ENCODE data around the gene FSCN2.

The FSCN2 gene

DNA sequence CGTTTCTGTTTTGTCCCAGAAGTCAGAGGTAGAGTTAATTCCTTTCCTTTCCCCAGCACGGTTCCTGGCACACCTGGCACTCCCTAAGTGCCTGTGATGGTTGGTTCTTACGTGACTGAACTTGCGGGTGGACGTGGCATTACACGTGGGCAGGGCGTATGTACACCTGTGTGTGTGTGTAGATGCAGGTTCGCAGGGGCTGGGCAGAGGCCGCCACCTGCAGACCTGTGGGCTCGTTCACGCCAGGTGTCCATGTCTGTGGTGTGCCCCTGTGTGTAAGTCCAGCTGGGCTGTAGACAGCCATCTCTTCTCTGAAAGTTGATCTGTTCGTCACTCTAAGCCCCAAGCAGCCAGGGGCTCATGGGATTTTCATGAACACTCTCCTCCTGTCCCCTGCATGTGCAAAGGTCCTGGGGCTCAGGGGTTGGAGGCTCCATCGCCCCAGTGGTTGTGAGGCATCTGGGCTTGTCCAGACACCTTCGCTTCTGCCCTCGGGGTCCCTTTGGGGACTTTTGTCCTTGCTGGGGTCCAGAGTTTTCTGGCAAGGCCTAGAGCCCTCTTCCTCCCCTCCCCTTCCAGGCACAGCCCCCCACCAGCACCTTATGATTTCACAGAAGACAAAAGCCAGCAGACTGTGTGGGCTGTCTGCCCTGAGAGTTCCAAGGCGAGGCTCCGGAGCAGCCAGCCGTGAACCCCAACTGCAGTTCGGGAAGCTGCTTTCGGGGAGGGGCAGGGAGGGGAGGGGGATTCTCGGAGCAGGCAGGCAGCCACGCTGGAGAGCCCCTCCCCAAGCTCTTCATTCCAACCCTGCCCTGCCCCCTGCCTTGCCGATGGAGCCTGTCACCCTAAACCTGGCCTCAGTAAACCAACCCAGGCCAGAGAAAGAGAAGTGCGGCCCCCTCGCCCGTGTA is 5.4 kb upstream of the FSCN2 start:
- no peak overlapping the region for H2AFZ ChIP-seq (ENCODE audit: low read length)
- no peak overlapping the region for H3K9ac ChIP-seq (ENCODE audit: low read depth, low read length, poor library complexity, severe bottlenecking)
- H3K27me3 ChIP-seq (ENCODE audit: insufficient read depth, low read length, poor library complexity, severe bottlenecking) = no peaks in the 10 kb centered on the region
- H3K36me3 ChIP-seq (ENCODE audit: insufficient read depth, low read length) = no peaks in the 10 kb centered on the region
- H3F3A ChIP-seq (ENCODE audit: low read depth) = peaks cover 5% of the 10 kb centered on the region; the same call in 1 of the 2 replicates
- peaks cover 19% of the 10 kb centered on the region for H3K4me1 ChIP-seq (ENCODE audit: insufficient read depth, low read length, poor library complexity, severe bottlenecking)
- no peaks in the 10 kb centered on the region for H3K9me3 ChIP-seq (ENCODE audit: insufficient read depth, low read depth, low read length)
- H3K79me2 ChIP-seq (ENCODE audit: insufficient read depth, low read length) = peaks cover 5% of the 10 kb centered on the region; the same call in 1 of the 2 replicates
- H3K4me3 ChIP-seq (ENCODE audit: low read length, poor library complexity, severe bottlenecking) = no peak overlapping the region
- H3K4me2 ChIP-seq (ENCODE audit: low read depth, low read length, poor library complexity, severe bottlenecking) = no peak overlapping the region
- H4K20me1 ChIP-seq (ENCODE audit: insufficient read depth, low read length, poor library complexity, severe bottlenecking) = peaks cover 4% of the 10 kb centered on the region
- no peak for TF ChIP-seq EZH2phosphoT487 (IDR thresholded peaks at IDR 0.05; ENCODE audit: borderline replicate concordance)
- TF ChIP-seq, protein P1, sequence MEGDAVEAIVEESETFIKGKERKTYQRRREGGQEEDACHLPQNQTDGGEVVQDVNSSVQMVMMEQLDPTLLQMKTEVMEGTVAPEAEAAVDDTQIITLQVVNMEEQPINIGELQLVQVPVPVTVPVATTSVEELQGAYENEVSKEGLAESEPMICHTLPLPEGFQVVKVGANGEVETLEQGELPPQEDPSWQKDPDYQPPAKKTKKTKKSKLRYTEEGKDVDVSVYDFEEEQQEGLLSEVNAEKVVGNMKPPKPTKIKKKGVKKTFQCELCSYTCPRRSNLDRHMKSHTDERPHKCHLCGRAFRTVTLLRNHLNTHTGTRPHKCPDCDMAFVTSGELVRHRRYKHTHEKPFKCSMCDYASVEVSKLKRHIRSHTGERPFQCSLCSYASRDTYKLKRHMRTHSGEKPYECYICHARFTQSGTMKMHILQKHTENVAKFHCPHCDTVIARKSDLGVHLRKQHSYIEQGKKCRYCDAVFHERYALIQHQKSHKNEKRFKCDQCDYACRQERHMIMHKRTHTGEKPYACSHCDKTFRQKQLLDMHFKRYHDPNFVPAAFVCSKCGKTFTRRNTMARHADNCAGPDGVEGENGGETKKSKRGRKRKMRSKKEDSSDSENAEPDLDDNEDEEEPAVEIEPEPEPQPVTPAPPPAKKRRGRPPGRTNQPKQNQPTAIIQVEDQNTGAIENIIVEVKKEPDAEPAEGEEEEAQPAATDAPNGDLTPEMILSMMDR (conservative IDR thresholded peaks at IDR 0.05; ENCODE audit: low read length) = 0 out of 2 replicates have a peak, but pooled peaks have one; percentile 15
- no peaks in the 10 kb centered on the region for H3K9me2 ChIP-seq (replicated peaks; ENCODE audit: low read depth, low read length)

DNA sequence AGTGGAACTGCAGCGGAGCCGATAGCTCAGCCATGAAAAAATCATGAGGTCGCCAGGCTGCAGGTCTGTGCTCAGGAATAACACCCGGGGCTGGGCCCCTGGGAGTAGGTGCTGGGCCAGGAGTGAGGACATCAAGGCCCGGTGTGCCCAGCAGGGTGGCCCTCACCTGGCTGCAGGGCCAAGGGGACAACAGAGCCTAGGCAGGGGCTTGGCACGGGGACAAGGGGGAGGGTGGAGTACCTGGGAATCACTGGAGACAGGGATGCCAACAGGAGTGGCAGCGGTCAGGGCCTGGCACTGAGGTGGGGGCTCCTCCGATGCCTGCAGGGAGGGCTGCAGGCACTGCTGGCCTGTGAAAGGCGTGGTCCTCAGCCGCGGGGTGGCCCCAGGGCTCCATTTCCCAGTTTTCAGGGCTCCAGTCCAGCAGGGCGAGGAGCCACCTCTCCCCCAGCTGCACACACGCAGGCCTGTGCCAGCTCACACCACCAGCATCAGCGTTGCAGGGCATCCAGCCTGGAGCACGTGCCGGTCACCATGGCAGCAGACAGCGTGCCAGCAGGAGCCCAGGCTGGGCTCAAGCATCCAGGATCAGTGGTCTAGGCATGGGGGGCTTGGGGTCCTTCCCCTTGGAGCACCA is 4.7 kb upstream of the FSCN2 start:
- Histone ChIP-seq H3K79me2 (ENCODE audit: insufficient read depth, low read length) (no peaks in the 10 kb centered on the region), H3K4me2 (ENCODE audit: low read depth, low read length, poor library complexity, severe bottlenecking) (no peak overlapping the region), H3K9me2 (replicated peaks; ENCODE audit: low read depth, low read length) (no peaks in the 10 kb centered on the region), H3K27me3 (ENCODE audit: insufficient read depth, low read length, poor library complexity, severe bottlenecking) (no peaks in the 10 kb centered on the region), H3K4me3 (ENCODE audit: low read length, poor library complexity, severe bottlenecking) (no peak overlapping the region), H3K9ac (ENCODE audit: low read depth, low read length, poor library complexity, severe bottlenecking) (no peak overlapping the region), H3K9me3 (ENCODE audit: insufficient read depth, low read depth, low read length) (no peaks in the 10 kb centered on the region), H3K4me1 (ENCODE audit: insufficient read depth, low read length, poor library complexity, severe bottlenecking) (peaks cover 11% of the 10 kb centered on the region), H3K36me3 (ENCODE audit: insufficient read depth, low read length) (no peaks in the 10 kb centered on the region), H4K20me1 (ENCODE audit: insufficient read depth, low read length, poor library complexity, severe bottlenecking) (no peaks in the 10 kb centered on the region), H3F3A (ENCODE audit: low read depth) (peaks cover 5% of the 10 kb centered on the region; the same call in 1 of the 2 replicates), H2AFZ (ENCODE audit: low read length) (no peak overlapping the region)
- TF ChIP-seq, protein P1 (conservative IDR thresholded peaks at IDR 0.05; ENCODE audit: low read length) = no peak; the same call in 1 of the 2 replicates
- TF ChIP-seq EZH2phosphoT487 (IDR thresholded peaks at IDR 0.05; ENCODE audit: borderline replicate concordance) = no peak

- Histone ChIP-seq H3K9ac (ENCODE audit: low read depth, low read length, poor library complexity, severe bottlenecking) (no peak overlapping the region), H3F3A (ENCODE audit: low read depth) (peaks cover 5% of the 10 kb centered on the region; the same call in 1 of the 2 replicates), H3K36me3 (ENCODE audit: insufficient read depth, low read length) (no peaks in the 10 kb centered on the region), H3K9me3 (ENCODE audit: insufficient read depth, low read depth, low read length) (no peaks in the 10 kb centered on the region), H3K79me2 (ENCODE audit: insufficient read depth, low read length) (no peaks in the 10 kb centered on the region), H3K4me2 (ENCODE audit: low read depth, low read length, poor library complexity, severe bottlenecking) (no peak overlapping the region), H3K9me2 (replicated peaks; ENCODE audit: low read depth, low read length) (no peaks in the 10 kb centered on the region), H2AFZ (ENCODE audit: low read length) (no peak overlapping the region), H4K20me1 (ENCODE audit: insufficient read depth, low read length, poor library complexity, severe bottlenecking) (no peaks in the 10 kb centered on the region), H3K4me1 (ENCODE audit: insufficient read depth, low read length, poor library complexity, severe bottlenecking) (peaks cover 7% of the 10 kb centered on the region), H3K4me3 (ENCODE audit: low read length, poor library complexity, severe bottlenecking) (no peak overlapping the region), H3K27me3 (ENCODE audit: insufficient read depth, low read length, poor library complexity, severe bottlenecking) (no peaks in the 10 kb centered on the region)
- no peak for TF ChIP-seq EZH2phosphoT487 (IDR thresholded peaks at IDR 0.05; ENCODE audit: borderline replicate concordance)
Observed at GRCh38 chr17:81524039-81524864, 3.9 kb upstream of the FSCN2 start.

Data from Loucy (cell line).